ENCODE results near the gene NBPF3.
"Not testable (repeated sequence)": the region's sequence is repeated elsewhere in the genome, so short reads cannot be mapped to it uniquely, and the experiment has no call there.

Gene NBPF3

DNA sequence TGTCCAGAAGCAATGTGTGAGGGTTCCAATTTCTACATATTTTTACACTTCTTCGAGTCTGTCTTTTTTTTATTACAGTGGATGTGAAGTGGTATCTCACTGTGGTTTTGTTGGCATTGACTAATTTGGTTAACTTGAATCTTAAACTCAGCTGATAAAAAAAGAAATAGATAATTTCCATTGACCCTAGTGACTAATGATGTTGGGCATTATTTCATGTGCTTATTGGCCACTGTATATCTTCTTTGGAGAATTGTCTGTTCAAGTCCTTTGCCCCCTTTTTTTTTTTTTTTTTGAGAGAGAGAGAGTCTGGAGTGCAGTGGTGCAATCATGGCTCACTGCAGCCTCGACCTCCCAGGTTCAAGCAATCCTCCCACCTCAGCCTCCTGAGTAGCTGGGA is 33.3 kb upstream of the NBPF3 start:
- DNase-seq (ENCODE audit: low read depth), result no peak
- TF ChIP-seq, protein P1, sequence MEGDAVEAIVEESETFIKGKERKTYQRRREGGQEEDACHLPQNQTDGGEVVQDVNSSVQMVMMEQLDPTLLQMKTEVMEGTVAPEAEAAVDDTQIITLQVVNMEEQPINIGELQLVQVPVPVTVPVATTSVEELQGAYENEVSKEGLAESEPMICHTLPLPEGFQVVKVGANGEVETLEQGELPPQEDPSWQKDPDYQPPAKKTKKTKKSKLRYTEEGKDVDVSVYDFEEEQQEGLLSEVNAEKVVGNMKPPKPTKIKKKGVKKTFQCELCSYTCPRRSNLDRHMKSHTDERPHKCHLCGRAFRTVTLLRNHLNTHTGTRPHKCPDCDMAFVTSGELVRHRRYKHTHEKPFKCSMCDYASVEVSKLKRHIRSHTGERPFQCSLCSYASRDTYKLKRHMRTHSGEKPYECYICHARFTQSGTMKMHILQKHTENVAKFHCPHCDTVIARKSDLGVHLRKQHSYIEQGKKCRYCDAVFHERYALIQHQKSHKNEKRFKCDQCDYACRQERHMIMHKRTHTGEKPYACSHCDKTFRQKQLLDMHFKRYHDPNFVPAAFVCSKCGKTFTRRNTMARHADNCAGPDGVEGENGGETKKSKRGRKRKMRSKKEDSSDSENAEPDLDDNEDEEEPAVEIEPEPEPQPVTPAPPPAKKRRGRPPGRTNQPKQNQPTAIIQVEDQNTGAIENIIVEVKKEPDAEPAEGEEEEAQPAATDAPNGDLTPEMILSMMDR (IDR thresholded peaks at IDR 0.05; ENCODE audit: low read depth, low read length, missing control alignments), result no peak
- in situ Hi-C loops (cut with HindIII; ENCODE audit: low sequenced_read_pairs), result no loop called here
- no peak overlapping the region for H3K4me3 ChIP-seq (ENCODE audit: low read depth, low read length)

DNA sequence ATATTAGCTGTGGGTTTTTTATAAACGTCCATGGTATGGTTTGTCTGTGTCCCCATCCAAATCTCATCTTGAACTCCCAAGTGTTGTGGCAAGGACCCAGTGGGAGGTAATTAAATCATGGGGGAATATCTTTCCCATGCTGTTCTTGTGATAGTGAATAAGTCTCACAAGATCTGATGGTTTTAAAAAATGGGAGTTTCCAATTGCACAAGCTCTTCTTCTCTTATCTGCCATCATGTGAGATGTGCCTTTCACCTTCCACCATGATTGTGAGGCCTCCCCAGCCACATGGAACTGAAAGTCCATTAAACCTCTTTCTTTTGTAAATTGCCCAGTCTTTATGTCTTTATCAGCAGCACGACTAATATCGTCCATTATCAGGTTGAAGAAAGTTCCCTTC is 30.0 kb upstream of the NBPF3 start:
- in situ Hi-C loops (cut with HindIII; ENCODE audit: low sequenced_read_pairs); DNase-seq (ENCODE audit: low read depth); H3K4me3 ChIP-seq (ENCODE audit: low read depth, low read length): not testable (repeated sequence)

DNA sequence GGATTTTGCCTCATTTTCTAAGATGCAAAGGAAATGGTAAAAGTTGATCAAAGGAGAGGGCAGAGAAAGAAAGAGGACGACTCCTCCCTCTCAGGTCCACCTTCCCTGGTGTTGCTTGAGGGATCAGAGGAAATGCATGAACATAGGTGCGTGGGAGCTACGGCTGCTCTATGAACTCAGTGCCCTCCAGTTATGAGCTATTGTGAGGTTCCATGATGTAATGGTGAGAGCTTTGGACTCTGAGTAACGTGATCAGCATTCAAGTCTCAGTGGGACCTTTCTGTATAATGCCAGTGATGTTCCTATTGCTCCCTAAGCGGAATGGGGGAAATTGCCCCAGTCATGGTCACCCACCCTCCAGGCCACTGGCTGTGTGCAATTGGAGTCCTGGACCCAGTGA is 25.9 kb upstream of the NBPF3 start:
- TF ChIP-seq, protein P1 (IDR thresholded peaks at IDR 0.05; ENCODE audit: low read depth, low read length, missing control alignments), result no peak
- no peak for DNase-seq (ENCODE audit: low read depth)
- H3K4me3 ChIP-seq (ENCODE audit: low read depth, low read length), result no peak overlapping the region
- in situ Hi-C loops (cut with HindIII; ENCODE audit: low sequenced_read_pairs), result no loop called here

DNA sequence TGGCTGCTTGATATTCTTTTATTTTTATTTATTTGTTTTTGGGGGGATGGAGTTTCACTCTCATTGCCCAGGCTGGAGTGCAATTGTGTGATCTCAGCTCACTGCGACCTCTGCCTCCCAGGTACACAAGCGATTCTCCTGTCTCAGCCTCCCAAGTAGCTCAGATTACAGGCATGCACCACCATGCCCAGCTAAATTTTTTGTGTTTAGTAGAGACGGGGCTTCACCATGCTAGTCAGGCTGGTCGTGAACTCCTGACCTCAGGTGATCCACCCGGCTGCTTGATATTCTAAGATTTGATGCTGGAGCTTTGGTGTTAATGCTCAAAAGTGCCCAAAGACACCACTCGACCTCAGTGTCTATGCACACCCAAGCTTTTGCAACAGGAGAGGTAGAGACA is 19.6 kb upstream of the NBPF3 start:
- H3K4me3 ChIP-seq (ENCODE audit: low read depth, low read length); in situ Hi-C loops (cut with HindIII; ENCODE audit: low sequenced_read_pairs); DNase-seq (ENCODE audit: low read depth): not testable (repeated sequence)

DNA sequence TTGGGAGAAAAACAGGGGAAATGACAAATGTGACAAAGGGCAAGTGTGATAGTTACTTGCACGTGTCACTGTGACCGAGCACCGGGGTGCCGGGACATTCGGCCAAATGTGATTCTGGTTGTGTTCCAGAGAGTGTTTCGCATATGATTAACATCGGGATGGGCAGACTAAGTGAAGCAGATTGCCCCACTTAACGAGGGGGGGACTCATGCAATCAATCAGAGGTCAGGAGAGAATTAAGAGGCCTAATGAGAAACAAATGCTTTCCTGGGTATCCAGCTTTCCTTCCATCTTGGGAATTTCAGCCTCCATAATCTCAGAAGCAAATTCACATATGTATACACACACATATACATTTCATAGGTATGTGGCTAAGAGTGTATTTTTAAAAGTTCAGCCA is 18.6 kb upstream of the NBPF3 start:
- in situ Hi-C loops (cut with HindIII; ENCODE audit: low sequenced_read_pairs); DNase-seq (ENCODE audit: low read depth); H3K4me3 ChIP-seq (ENCODE audit: low read depth, low read length): not testable (repeated sequence)

DNA sequence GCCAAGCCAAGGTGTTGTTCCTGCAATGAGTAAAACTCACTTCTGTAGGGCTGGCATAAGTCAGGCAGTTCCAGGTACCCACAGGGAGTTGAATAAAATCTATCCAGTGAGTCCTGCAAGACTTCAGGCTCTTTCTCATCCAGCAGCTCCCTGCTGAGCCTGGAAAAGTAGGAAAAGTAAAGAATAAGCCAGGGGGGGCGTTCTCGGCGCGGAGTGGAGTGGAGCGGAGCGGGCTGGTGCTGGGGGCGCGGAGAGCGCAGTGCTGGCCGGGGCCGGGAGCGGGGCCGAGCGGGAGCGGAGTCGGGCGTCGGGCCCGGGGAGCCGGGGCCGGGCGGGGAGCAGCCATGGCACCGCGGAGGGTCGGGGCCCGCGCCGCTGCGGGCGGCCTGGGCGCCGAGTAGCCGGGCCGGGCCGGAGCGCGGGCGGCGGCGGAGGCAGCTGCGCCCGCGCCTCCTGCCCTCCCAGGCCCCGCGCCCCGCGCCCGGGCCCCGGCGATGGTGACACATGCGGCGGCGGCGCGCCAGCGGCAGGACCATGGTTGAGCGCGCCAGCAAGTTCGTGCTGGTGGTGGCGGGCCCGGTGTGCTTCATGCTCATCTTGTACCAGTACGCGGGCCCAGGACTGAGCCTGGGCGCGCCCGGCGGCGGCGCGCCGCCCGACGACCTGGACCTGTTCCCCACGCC is 12.0 kb upstream of the NBPF3 start:
- in situ Hi-C loops (cut with HindIII; ENCODE audit: low sequenced_read_pairs); DNase-seq (ENCODE audit: low read depth): not testable (repeated sequence)
- peak overlapping the region; percentile 26 for H3K4me3 ChIP-seq (ENCODE audit: low read depth, low read length)

DNA sequence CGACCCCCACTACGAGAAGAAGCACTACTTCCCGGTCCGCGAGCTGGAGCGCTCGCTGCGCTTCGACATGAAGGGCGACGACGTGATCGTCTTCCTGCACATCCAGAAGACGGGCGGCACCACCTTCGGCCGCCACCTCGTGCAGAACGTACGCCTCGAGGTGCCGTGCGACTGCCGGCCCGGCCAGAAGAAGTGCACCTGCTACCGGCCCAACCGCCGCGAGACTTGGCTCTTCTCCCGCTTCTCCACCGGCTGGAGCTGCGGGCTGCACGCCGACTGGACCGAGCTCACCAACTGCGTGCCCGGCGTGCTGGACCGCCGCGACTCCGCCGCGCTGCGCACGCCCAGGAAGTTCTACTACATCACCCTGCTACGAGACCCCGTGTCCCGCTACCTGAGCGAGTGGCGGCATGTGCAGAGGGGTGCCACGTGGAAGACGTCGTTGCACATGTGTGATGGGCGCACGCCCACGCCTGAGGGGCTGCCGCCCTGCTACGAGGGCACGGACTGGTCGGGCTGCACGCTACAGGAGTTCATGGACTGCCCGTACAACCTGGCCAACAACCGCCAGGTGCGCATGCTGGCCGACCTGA is 11.4 kb upstream of the NBPF3 start:
- in situ Hi-C loops (cut with HindIII; ENCODE audit: low sequenced_read_pairs); DNase-seq (ENCODE audit: low read depth): not testable (repeated sequence)
- H3K4me3 ChIP-seq (ENCODE audit: low read depth, low read length), result peak overlapping the region; percentile 26

DNA sequence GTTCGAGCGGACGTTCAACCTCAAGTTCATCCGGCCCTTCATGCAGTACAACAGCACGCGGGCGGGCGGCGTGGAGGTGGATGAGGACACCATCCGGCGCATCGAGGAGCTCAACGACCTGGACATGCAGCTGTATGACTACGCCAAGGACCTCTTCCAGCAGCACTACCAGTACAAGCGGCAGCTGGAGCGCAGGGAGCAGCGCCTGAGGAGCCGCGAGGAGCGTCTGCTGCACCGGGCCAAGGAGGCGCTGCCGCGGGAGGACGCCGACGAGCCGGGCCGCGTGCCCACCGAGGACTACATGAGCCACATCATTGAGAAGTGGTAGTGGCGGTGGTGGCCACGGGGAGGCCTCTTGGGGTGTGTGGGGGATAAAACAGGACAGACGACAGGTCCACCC is 10.7 kb upstream of the NBPF3 start:
- in situ Hi-C loops (cut with HindIII; ENCODE audit: low sequenced_read_pairs); DNase-seq (ENCODE audit: low read depth); H3K4me3 ChIP-seq (ENCODE audit: low read depth, low read length): not testable (repeated sequence)

DNA sequence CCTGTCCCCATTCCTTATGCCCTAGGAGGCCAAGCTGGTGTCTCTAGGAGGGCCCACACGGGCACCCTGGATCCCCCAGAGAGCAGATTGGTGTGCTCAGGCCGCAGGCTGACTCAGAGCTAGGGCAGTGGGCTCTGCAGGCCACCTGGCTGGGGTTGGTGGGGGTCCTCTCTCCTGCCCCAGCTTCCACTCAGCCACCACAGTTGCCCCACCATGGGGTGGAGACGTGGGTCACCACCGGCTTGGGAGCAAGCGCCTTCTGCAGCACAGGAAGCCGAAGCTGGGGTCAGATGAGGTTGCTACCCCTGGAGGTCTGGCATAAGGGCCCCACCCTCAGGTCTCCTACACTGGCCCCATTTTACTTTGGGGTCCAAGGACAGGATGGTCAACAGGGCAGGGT is 9.1 kb upstream of the NBPF3 start:
- in situ Hi-C loops (cut with HindIII; ENCODE audit: low sequenced_read_pairs); H3K4me3 ChIP-seq (ENCODE audit: low read depth, low read length): not testable (repeated sequence)

DNA sequence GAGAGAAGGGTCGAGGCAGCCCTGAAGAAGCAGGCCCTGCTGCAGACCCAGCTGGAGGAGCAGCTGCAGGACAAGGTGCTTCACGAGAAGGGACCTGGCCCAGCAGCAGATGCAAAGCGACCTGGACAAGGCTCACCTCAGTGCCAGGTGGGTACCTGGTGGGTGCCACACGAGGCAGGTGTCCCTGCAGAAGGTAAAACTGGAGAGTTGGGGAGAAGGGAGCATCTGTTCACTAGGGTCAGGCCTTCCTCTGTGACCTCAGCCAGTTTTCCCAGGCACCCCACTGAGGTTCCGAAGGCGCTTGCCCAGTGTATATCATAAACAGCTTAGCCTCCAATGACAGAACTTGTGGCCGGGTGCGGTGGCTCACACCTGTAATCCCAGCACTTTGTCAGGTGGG is 5.5 kb upstream of the NBPF3 start:
- DNase-seq (ENCODE audit: low read depth), result no peak
- in situ Hi-C loops (cut with HindIII; ENCODE audit: low sequenced_read_pairs), result no loop called here
- no peak overlapping the region for H3K4me3 ChIP-seq (ENCODE audit: low read depth, low read length)
- TF ChIP-seq, protein P1 (IDR thresholded peaks at IDR 0.05; ENCODE audit: low read depth, low read length, missing control alignments), result no peak

More for the DNA sequence above, 9.1 kb upstream of the NBPF3 start:
- not testable (repeated sequence) for DNase-seq (ENCODE audit: low read depth)

Data from astrocyte of the cerebellum (primary cell).